Stimulated activated CD4-positive, alpha-beta T cell treated with anti-CD3 and anti-CD28 coated beads, Interleukin-4, amount 100 ng/mL, for 1 hour (primary cell): ENCODE measurements around the gene SH3RF3.

ENCODE experiments used
- DNase-seq: peaks from one replicate; pipeline ENCODE4 v3.0.0-alpha.2; 2020

Gene SH3RF3

GRCh38 chr2:109266998-109267854, 138.2 kb downstream of the SH3RF3 start:
- no peak for DNase-seq

GRCh38 chr2:109268916-109269315, 139.9 kb downstream of the SH3RF3 start:
- no peak for DNase-seq

- DNase-seq, result no peak
These were observed 140.9 kb downstream of the SH3RF3 start for GRCh38 chr2:109269706-109270504.

- no peak for DNase-seq
These were observed 141.7 kb downstream of the SH3RF3 start for GRCh38 chr2:109270505-109271312.

- DNase-seq, result no peak
These were observed 142.9 kb downstream of the SH3RF3 start for GRCh38 chr2:109271920-109272319.

GRCh38 chr2:109272461-109272860, 143.5 kb downstream of the SH3RF3 start:
- no peak for DNase-seq

GRCh38 chr2:109275120-109276012, 146.4 kb downstream of the SH3RF3 start:
- no peak for DNase-seq

- DNase-seq, result no peak
These were observed 148.4 kb downstream of the SH3RF3 start for GRCh38 chr2:109277406-109277805.

GRCh38 chr2:109279243-109279860, 150.3 kb downstream of the SH3RF3 start:
- DNase-seq, result no peak

- no peak for DNase-seq
These were observed 151.8 kb downstream of the SH3RF3 start for GRCh38 chr2:109280804-109281203.

GRCh38 chr2:109282360-109282759, 153.4 kb downstream of the SH3RF3 start:
- DNase-seq, result no peak

- DNase-seq, result no peak
These were observed 153.9 kb downstream of the SH3RF3 start for GRCh38 chr2:109282865-109283264.

- no peak for DNase-seq
These were observed 155.8 kb downstream of the SH3RF3 start for GRCh38 chr2:109284826-109285225.

GRCh38 chr2:109285244-109285651, 156.2 kb downstream of the SH3RF3 start:
- DNase-seq, result no peak

- no peak for DNase-seq
These were observed 158.4 kb downstream of the SH3RF3 start for GRCh38 chr2:109287413-109287812.

- DNase-seq, result no peak
These were observed 158.8 kb downstream of the SH3RF3 start for GRCh38 chr2:109287838-109288237.

GRCh38 chr2:109288544-109289368, 159.8 kb downstream of the SH3RF3 start:
- no peak for DNase-seq

GRCh38 chr2:109289504-109290222, 160.7 kb downstream of the SH3RF3 start:
- no peak for DNase-seq

- no peak for DNase-seq
These were observed 162.1 kb downstream of the SH3RF3 start for GRCh38 chr2:109290887-109291643.
